Activated CD4-positive, alpha-beta T cell treated with anti-CD3 and anti-CD28 coated beads for 36 hours (primary cell): ENCODE measurements around the gene ITPK1. TPM values are rescaled to one million over a fixed set of nuclear protein-coding genes. Genes with fewer than 3 reads are reported as not detected.
A peak's percentile ranks its signal among the peaks of the same experiment; 100 is the strongest.

ENCODE experiments used
- ATAC-seq: fragments of 200-7000 bp; cut with Tn5 transposase; one replicate; pipeline ENCODE4 v1.10.0; 2021; ENCODE audit warnings: mild to moderate bottlenecking, moderate library complexity
- CTCF ChIA-PET: fragments of 350-600 bp; sonication (Branson Sonifier 250); formaldehyde crosslinking; loops from one replicate; lab custom pipeline; 2021; ENCODE audit warnings: antibody characterized with exemption; lab: Charles Lee
- POLR2A ChIA-PET: fragments of 350-600 bp; sonication (Branson Sonifier 250); formaldehyde crosslinking; loops from one replicate; lab custom pipeline; 2021; ENCODE audit warnings: antibody characterized with exemption, inconsistent platforms; lab: Charles Lee
- DNase-seq: peaks from one replicate; pipeline ENCODE4 v3.0.0-alpha.2; 2020
- H3K27ac Mint-ChIP-seq: one replicate; pipeline ENCODE4 v1.8.0; 2021; ENCODE audit warnings: mixed read lengths
- H3K27me3 Mint-ChIP-seq: one replicate; pipeline ENCODE4 v1.8.0; 2021; ENCODE audit warnings: mixed read lengths
- H3K36me3 Mint-ChIP-seq: one replicate; pipeline ENCODE4 v1.8.0; 2021; ENCODE audit warnings: low read depth, mixed read lengths
- H3K4me1 Mint-ChIP-seq: one replicate; pipeline ENCODE4 v1.8.0; 2021; ENCODE audit warnings: mixed read lengths
- H3K4me3 Mint-ChIP-seq: one replicate; pipeline ENCODE4 v1.8.0; 2021; ENCODE audit warnings: mild to moderate bottlenecking, moderate library complexity, mixed read lengths
- H3K9me3 Mint-ChIP-seq: one replicate; pipeline ENCODE4 v1.8.0; 2021; ENCODE audit warnings: low read depth, mixed read lengths
- intact Hi-C, 2 experiments: fragments of 100-400 bp; cut with DNase I in 1 of 2; cut with micrococcal nuclease in 1 of 2; formaldehyde crosslinking; loops; one replicate each; pipeline versions ENCODE4 v1.14.2 to v1.15.1; 2022 to 2024; cut with DNase I, micrococcal nuclease
- total RNA-seq, 2 experiments: library from RNA; stranded (reverse); gene quantifications; one replicate each; pipeline ENCODE4 v1.2.3, GENCODE V29; 2021

ITPK1 gene
- total RNA-seq, 2 experiments from 2014 or later, result 31.0 to 35.5 TPM

DNA sequence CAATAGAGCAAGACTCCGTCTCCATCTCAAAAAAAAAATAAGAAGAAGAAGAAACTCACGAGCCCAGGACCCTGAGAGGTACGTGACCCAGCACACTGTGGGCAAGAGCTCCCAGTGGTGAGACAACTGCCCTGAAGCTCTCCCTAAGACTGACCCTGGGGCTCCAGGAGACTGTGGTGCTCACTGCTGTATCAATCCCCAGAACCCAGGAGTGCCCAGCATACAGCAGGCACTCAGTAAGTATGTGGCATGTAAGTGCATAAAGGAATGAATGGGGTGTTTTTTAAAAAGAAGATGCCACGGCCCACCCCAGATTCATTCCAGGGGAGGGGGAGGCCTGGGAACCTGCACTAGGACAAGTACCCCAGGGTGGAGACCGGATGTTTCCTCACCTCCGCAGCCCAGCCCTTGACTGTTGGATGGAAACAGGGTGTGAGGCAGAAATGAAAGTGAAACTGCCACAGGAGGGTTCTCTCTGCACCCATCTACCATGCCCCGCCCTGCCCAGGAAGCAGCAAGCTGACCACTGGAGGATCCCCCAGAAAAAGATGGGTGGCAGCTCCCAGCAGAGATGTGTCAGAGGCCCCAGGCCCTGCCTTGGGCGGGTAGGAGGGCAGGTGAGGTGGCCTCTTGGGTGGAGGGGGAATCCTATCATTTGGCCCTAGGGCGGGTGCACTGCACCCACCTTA, 12.2 kb downstream of the ITPK1 start:
- ATAC-seq, result peak; percentile 99
- Mint-ChIP-seq H3K27ac (peak overlapping the region; percentile 84), H3K4me3 (peak overlapping the region; percentile 43), H3K9me3 (no peaks in the 10 kb centered on the region), H3K4me1 (peaks cover 17% of the 10 kb centered on the region), H3K27me3 (no peaks in the 10 kb centered on the region), H3K36me3 (no peaks in the 10 kb centered on the region)
- ChIA-PET CTCF (interaction anchor here (1.2 to 2.1 kb wide), 4 partner anchors 10 to 29 kb away, joined by 3 to 17 read pairs (median 4); no protein-coding TSS in a partner anchor), POLR2A (interaction anchor here (1.7 kb wide), 1 partner anchor 10 kb away, joined by 8 read pairs; no protein-coding TSS in a partner anchor)
- peak; percentile 82 for DNase-seq
- intact Hi-C loops, result loop anchor here in 1 of 2 experiments (1.0 kb wide), 1 partner anchor 10 kb away; no protein-coding TSS in a partner anchor

DNA sequence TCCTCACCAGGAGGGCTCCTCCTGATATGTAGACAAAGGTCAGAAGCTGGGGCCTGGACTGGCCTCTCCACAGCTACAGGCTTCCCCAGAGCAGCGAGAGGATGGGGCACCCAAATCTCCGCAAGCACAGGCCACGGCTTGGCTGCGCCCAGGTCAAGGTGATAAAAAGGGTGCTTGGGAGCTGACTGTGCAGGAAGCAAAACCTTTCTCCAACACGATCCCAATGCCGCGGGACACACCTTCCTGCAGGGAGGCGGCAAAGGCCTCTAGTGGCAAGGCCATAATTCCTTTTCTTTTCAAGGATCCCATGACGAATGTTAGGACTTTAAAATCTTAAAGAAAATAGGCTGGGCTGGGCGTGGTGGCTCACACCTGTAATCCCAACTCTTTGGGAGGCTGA, 13.6 kb downstream of the ITPK1 start:
- Mint-ChIP-seq H3K36me3 (no peaks in the 10 kb centered on the region), H3K4me1 (peaks cover 17% of the 10 kb centered on the region), H3K9me3 (no peaks in the 10 kb centered on the region), H3K27ac (no peak overlapping the region), H3K4me3 (no peak overlapping the region), H3K27me3 (no peaks in the 10 kb centered on the region)
- intact Hi-C loops, result no loop called here
- CTCF ChIA-PET, result interaction anchor here (0.6 to 3.5 kb wide), 3 partner anchors 11 to 589 kb away, joined by 3 to 18 read pairs (median 3); no protein-coding TSS in a partner anchor
- DNase-seq, result no peak
- POLR2A ChIA-PET, result no interaction called here
- ATAC-seq, result no peak

DNA sequence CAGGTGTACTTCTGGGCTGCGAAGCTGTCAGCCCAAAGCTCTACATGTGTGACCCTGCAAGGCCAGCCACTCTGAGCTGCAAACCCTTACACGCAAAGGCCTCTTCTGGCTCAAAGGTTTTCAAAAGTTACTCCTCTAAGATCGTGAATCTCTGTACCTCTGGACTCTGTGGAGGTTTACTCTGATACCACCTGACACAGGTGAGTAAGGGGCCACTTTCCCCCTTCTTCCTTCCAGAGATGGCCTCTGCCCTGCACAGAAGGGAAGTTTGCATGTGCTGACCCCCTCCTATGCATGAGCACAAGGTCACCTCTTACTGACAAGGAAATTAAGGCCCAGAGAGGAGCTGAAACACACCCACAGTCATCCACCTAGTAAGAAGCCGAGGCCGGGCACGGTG, 14.5 kb downstream of the ITPK1 start:
- H3K4me1 Mint-ChIP-seq, result peaks cover 17% of the 10 kb centered on the region
- no peak overlapping the region for H3K27ac Mint-ChIP-seq
- no peaks in the 10 kb centered on the region for H3K9me3 Mint-ChIP-seq
- H3K36me3 Mint-ChIP-seq, result no peaks in the 10 kb centered on the region
- POLR2A ChIA-PET, result no interaction called here
- no peak for ATAC-seq
- H3K4me3 Mint-ChIP-seq, result no peak overlapping the region
- H3K27me3 Mint-ChIP-seq, result no peaks in the 10 kb centered on the region
- intact Hi-C loops, result no loop called here
- CTCF ChIA-PET, result interaction anchor here (0.7 to 3.5 kb wide), 2 partner anchors 12 to 86 kb away, joined by 3 to 18 read pairs; no protein-coding TSS in a partner anchor
- no peak for DNase-seq

DNA sequence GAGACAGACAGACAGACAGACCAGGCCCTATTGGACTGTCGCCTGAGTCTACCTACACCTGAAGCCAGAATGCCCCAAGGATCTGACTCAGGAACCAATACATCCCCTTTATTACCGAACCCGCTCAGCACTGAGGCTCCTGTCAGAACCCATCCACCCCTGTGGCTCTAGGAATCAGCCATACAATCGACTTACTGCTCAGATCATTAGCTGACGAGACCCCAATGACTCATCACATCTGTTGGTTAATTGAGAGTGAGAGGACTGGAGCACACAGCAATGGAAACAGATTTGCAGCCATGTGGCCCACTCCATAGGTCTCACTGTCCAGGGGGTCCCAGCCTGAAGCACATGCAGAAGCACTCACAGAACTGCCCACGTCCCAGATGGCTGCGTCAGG, 15.2 kb downstream of the ITPK1 start:
- no peaks in the 10 kb centered on the region for H3K36me3 Mint-ChIP-seq
- no peak overlapping the region for H3K4me3 Mint-ChIP-seq
- H3K27ac Mint-ChIP-seq, result no peak overlapping the region
- peaks cover 17% of the 10 kb centered on the region for H3K4me1 Mint-ChIP-seq
- no peak for DNase-seq
- intact Hi-C loops, result no loop called here
- ChIA-PET CTCF (interaction anchor here (3.5 kb wide), 1 partner anchor 13 kb away, joined by 18 read pairs; no protein-coding TSS in a partner anchor), POLR2A (no interaction called here)
- no peaks in the 10 kb centered on the region for H3K27me3 Mint-ChIP-seq
- H3K9me3 Mint-ChIP-seq, result no peaks in the 10 kb centered on the region
- no peak for ATAC-seq

- intact Hi-C loops, result no loop called here
- H3K27me3 Mint-ChIP-seq, result no peaks in the 10 kb centered on the region
- H3K27ac Mint-ChIP-seq, result no peak overlapping the region
- no peak overlapping the region for H3K4me3 Mint-ChIP-seq
- DNase-seq (no peak), ATAC-seq (no peak)
- H3K36me3 Mint-ChIP-seq, result no peaks in the 10 kb centered on the region
- ChIA-PET CTCF (interaction anchor here (0.6 to 3.5 kb wide), 2 partner anchors 13 to 116 kb away, joined by 3 to 18 read pairs; no protein-coding TSS in a partner anchor), POLR2A (no interaction called here)
- no peaks in the 10 kb centered on the region for H3K9me3 Mint-ChIP-seq
- H3K4me1 Mint-ChIP-seq, result peaks cover 17% of the 10 kb centered on the region
These were observed 15.6 kb downstream of the ITPK1 start for GRCh38 chr14:93100100-93100499.

- ChIA-PET CTCF (interaction anchor here (0.6 to 3.5 kb wide), 2 partner anchors 14 to 116 kb away, joined by 3 to 18 read pairs; no protein-coding TSS in a partner anchor), POLR2A (no interaction called here)
- H3K27ac Mint-ChIP-seq, result no peak overlapping the region
- no peaks in the 10 kb centered on the region for H3K27me3 Mint-ChIP-seq
- intact Hi-C loops, result no loop called here
- DNase-seq, result no peak
- peaks cover 15% of the 10 kb centered on the region for H3K4me1 Mint-ChIP-seq
- no peaks in the 10 kb centered on the region for H3K36me3 Mint-ChIP-seq
- no peak for ATAC-seq
- H3K4me3 Mint-ChIP-seq, result no peak overlapping the region
- no peaks in the 10 kb centered on the region for H3K9me3 Mint-ChIP-seq
These were observed 16.1 kb downstream of the ITPK1 start for GRCh38 chr14:93099643-93100042.

DNA sequence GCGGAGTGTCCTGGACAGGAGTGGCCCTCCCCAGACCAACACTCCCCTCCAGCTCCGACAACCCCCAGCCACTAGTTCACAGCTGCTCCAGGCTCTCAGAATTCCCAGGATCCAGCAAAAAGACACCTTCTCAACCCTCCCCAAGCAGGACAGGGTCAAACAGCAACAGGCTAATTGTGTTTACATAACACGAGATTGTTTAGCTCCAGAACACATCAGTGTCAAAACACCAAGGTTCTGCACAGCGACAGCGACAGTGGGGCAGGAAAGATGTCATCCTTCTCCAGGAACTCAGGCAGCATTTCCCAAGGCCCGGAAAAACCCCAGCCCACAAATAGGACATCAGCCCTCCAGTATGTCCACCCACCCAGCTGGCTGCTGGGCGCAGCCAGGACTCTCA, 16.5 kb downstream of the ITPK1 start:
- ChIA-PET CTCF (interaction anchor here (0.6 to 3.5 kb wide), 2 partner anchors 14 to 117 kb away, joined by 3 to 18 read pairs; no protein-coding TSS in a partner anchor), POLR2A (no interaction called here)
- Mint-ChIP-seq H3K4me3 (no peak overlapping the region), H3K27ac (no peak overlapping the region), H3K36me3 (no peaks in the 10 kb centered on the region), H3K4me1 (peaks cover 11% of the 10 kb centered on the region), H3K27me3 (no peaks in the 10 kb centered on the region), H3K9me3 (no peaks in the 10 kb centered on the region)
- DNase-seq (no peak), ATAC-seq (no peak)
- intact Hi-C loops, result no loop called here

GRCh38 chr14:93096691-93097322, 18.9 kb downstream of the ITPK1 start:
- no peak for DNase-seq
- H3K27ac Mint-ChIP-seq, result no peak overlapping the region
- intact Hi-C loops, result no loop called here
- H3K4me1 Mint-ChIP-seq, result no peaks in the 10 kb centered on the region
- POLR2A ChIA-PET, result no interaction called here
- no peak overlapping the region for H3K4me3 Mint-ChIP-seq
- no peaks in the 10 kb centered on the region for H3K36me3 Mint-ChIP-seq
- CTCF ChIA-PET, result interaction anchor here (3.0 kb wide), 1 partner anchor 16 kb away, joined by 22 read pairs; no protein-coding TSS in a partner anchor
- no peaks in the 10 kb centered on the region for H3K9me3 Mint-ChIP-seq
- no peak for ATAC-seq
- H3K27me3 Mint-ChIP-seq, result no peaks in the 10 kb centered on the region

DNA sequence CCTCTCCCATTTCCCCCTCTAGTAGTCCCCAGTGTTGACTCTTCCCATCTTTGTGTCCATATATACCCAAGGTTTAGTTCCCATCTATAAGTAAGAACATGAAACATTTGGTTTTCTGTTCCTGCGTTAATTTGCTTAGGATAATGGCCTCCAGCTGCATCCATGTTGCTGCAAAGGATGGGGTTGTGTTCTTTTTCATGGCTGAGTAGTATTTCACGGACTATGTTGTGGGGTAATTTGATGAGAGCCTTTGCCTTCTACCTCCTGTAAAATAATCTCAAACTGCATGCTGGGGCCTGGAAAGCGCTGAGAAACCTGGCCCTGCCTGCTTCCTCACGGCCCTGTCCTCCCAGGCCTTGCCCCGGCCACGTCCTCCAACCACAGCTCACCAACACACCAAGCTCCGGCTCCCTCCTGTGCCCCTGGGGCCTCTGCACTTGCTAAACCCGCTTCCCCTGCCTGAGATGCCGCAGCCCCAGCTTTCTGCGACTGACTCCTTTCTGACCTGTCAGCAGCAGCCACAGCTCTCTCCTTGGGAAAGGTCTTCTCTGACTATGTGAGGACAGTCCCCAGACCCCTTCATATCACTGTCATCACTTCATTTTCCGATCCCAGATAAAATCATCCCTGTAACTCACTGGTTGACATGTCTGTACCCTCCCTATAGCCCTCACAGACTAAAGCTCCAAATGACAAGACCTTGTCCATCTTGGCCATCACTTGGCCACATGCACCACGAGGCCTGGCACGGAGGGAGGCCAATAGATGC, 19.8 kb downstream of the ITPK1 start:
- no peaks in the 10 kb centered on the region for H3K36me3 Mint-ChIP-seq
- CTCF ChIA-PET, result interaction anchor here (3.0 kb wide), 1 partner anchor 17 kb away, joined by 22 read pairs; no protein-coding TSS in a partner anchor
- POLR2A ChIA-PET, result no interaction called here
- no peak overlapping the region for H3K27ac Mint-ChIP-seq
- no peak for ATAC-seq
- no peak for DNase-seq
- intact Hi-C loops, result no loop called here
- H3K4me3 Mint-ChIP-seq, result no peak overlapping the region
- no peaks in the 10 kb centered on the region for H3K27me3 Mint-ChIP-seq
- H3K4me1 Mint-ChIP-seq, result no peaks in the 10 kb centered on the region
- H3K9me3 Mint-ChIP-seq, result no peaks in the 10 kb centered on the region

DNA sequence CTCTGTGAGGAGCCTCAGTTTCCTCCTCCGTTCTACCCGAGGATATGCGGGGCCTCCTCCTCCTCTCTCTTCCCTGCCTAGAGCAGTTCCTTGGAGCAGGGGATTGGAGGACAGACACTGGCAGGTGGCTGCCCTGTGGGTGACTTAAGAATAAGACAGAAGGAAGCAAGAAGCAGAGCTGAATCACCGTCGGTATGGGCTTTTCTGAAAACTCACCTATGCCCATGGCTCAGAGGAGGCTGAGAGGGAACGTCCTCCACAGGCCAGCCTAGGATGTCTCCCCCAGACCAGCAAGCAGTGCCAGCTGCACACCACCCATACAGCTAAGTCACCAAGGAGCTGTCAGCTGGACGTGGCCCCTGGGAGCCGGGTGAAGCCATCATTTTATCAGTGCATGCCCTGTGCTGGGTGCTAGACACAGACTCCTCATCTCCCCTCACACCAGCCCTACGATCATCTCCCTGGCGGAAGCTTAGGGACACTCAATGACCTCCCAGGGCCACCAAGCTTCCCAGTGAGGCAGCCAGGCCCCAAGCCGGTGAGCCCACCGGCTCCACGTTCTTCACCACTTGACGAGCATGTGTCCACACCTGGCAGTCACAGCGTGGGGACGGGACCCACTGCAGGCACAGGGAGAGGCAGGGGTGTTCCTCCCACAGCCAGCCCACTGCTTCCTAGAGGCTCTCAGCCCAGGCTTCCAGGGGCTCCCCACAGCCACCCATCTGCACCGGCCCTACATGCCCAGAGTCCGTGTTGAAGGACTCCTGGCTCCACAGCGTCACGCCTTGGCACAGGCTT, 21.4 kb downstream of the ITPK1 start:
- Mint-ChIP-seq H3K27me3 (no peaks in the 10 kb centered on the region), H3K27ac (no peak overlapping the region), H3K9me3 (no peaks in the 10 kb centered on the region), H3K36me3 (no peaks in the 10 kb centered on the region), H3K4me3 (no peak overlapping the region), H3K4me1 (no peaks in the 10 kb centered on the region)
- ChIA-PET CTCF (interaction anchor here (0.9 to 1.6 kb wide), 2 partner anchors 10 to 19 kb away, joined by 4 to 5 read pairs; no protein-coding TSS in a partner anchor), POLR2A (no interaction called here)
- intact Hi-C loops, result no loop called here
- no peak for DNase-seq
- ATAC-seq, result no peak
